HL-60 (cell line): ENCODE measurements around the gene PAK4.

Source experiments
- DNase-seq, 2 experiments: peaks; one replicate each; pipeline ENCODE4 v3.0.0-alpha.2; 2010 to 2020; ENCODE audit warnings: low read depth in 1 of 2, low spot score in 1 of 2
- H3K27ac ChIP-seq: fragments of 250-450 bp; sonication (Bioruptor Pico); replicated peaks from 2 replicates; pipeline ENCODE4 v1.5.1; 2020; ENCODE audit warnings: mild to moderate bottlenecking, moderate library complexity
- H3K27me3 ChIP-seq: fragments of 250-450 bp; sonication (Bioruptor Pico); 2 replicates; pipeline ENCODE4 v1.5.1; 2021; ENCODE audit warnings: mild to moderate bottlenecking, moderate library complexity; ENCODE audit not compliant: insufficient read depth, poor library complexity, severe bottlenecking
- H3K4me3 ChIP-seq: replicated peaks from 2 replicates; pipeline ENCODE4 v1.5.1; 2011; ENCODE audit warnings: mild to moderate bottlenecking, control low read depth, low read length; ENCODE audit not compliant: insufficient read depth
- CTCF ChIP-seq: IDR thresholded peaks from one replicate; pipeline ENCODE4 v1.5.1; 2011; ENCODE audit warnings: low read length, control low read depth, inconsistent platforms; ENCODE audit not compliant: insufficient read depth
- GABPA ChIP-seq: IDR thresholded peaks from 2 replicates; pipeline ENCODE4 v1.6.1; 2012; ENCODE audit warnings: low read depth
- POLR2AphosphoS5 ChIP-seq: IDR thresholded peaks from 2 replicates; pipeline ENCODE4 v1.6.1; 2012; ENCODE audit warnings: low read depth
- REST ChIP-seq: IDR thresholded peaks from 2 replicates; pipeline ENCODE4 v1.6.1; 2012; ENCODE audit warnings: low read depth; ENCODE audit not compliant: insufficient replicate concordance
- SPI1 ChIP-seq: IDR thresholded peaks from 2 replicates; pipeline ENCODE4 v1.6.1; 2012; ENCODE audit warnings: low read depth, mild to moderate bottlenecking, borderline replicate concordance

PAK4 gene

GRCh38 chr19:39100500-39101166, 25.0 kb upstream of the PAK4 start:
- no peak for DNase-seq
- no peak overlapping the region for H3K27ac ChIP-seq
- peaks cover 3% of the 10 kb centered on the region for H3K27me3 ChIP-seq
- no peak overlapping the region for H3K4me3 ChIP-seq
- TF ChIP-seq REST (no peak), CTCF (no peak), GABPA (no peak), POLR2AphosphoS5 (no peak), SPI1 (no peak)

- no peak for DNase-seq
- Histone ChIP-seq H3K27me3 (peaks cover 3% of the 10 kb centered on the region), H3K27ac (no peak overlapping the region), H3K4me3 (no peak overlapping the region)
- TF ChIP-seq GABPA (no peak), REST (no peak), SPI1 (no peak), CTCF (no peak), POLR2AphosphoS5 (no peak)
These were observed 22.4 kb upstream of the PAK4 start for GRCh38 chr19:39103151-39103550.

GRCh38 chr19:39104186-39104596, 21.4 kb upstream of the PAK4 start:
- Histone ChIP-seq H3K27me3 (peaks cover 3% of the 10 kb centered on the region), H3K27ac (no peak overlapping the region), H3K4me3 (no peak overlapping the region)
- no peak for DNase-seq
- TF ChIP-seq REST, result no peak

- Histone ChIP-seq H3K27me3 (no peaks in the 10 kb centered on the region), H3K4me3 (no peak overlapping the region), H3K27ac (no peak overlapping the region)
- TF ChIP-seq REST (no peak), GABPA (no peak), POLR2AphosphoS5 (no peak), SPI1 (no peak), CTCF (no peak)
- DNase-seq, result no peak
These were observed 19.4 kb upstream of the PAK4 start for GRCh38 chr19:39106194-39106593.
